Naive thymus-derived CD8-positive, alpha-beta T cell (primary cell): ENCODE measurements around the gene GALNT2. TPM values are rescaled to one million over a fixed set of nuclear protein-coding genes. Genes with fewer than 3 reads are reported as not detected.

Source experiments
- ATAC-seq, 2 donors: fragments of 150-1000 bp; cut with Tn5 transposase in 1 of 2; sonication (Bioruptor Pico), chemical (Tn5 transposase) in 1 of 2; 1 replicate in 1 of 2; 2 replicates in 1 of 2; pipeline ENCODE4 v1.10.0; 2021; ENCODE audit warnings: mild to moderate bottlenecking in 2 of 2, moderate library complexity in 2 of 2
- POLR2A ChIA-PET: fragments of 350-600 bp; sonication (Branson Sonifier 250); formaldehyde crosslinking; loops from one replicate; lab custom pipeline; 2021; ENCODE audit warnings: antibody characterized with exemption; lab: Charles Lee
- DNase-seq, 10 donors: peaks; one replicate each; pipeline versions ENCODE4 v3.0.0 to v3.0.0-alpha.2; 2020 to 2022
- H3K27ac Mint-ChIP-seq, 10 donors: one replicate each; pipeline ENCODE4 v1.8.0; 2020 to 2022; ENCODE audit warnings: mild to moderate bottlenecking in 10 of 10, mixed read lengths in 10 of 10, moderate library complexity in 4 of 10, inconsistent platforms in 1 of 10
- H3K27me3 Mint-ChIP-seq, 5 donors: one replicate each; pipeline ENCODE4 v1.8.0; 2021 to 2022; ENCODE audit warnings: mixed read lengths in 5 of 5
- H3K36me3 Mint-ChIP-seq, 3 donors: one replicate each; pipeline ENCODE4 v1.8.0; 2020 to 2022; ENCODE audit warnings: mixed read lengths in 3 of 3, mild to moderate bottlenecking in 2 of 3, inconsistent platforms in 1 of 3
- H3K4me1 Mint-ChIP-seq, 4 donors: one replicate each; pipeline ENCODE4 v1.8.0; 2021 to 2022; ENCODE audit warnings: mixed read lengths in 4 of 4
- H3K4me3 Mint-ChIP-seq, 10 donors: one replicate each; pipeline ENCODE4 v1.8.0; 2020 to 2022; ENCODE audit warnings: mild to moderate bottlenecking in 10 of 10, mixed read lengths in 10 of 10, moderate library complexity in 6 of 10, inconsistent platforms in 1 of 10
- H3K9me3 Mint-ChIP-seq, 9 donors: one replicate each; pipeline ENCODE4 v1.8.0; 2020 to 2022; ENCODE audit warnings: mixed read lengths in 9 of 9, mild to moderate bottlenecking in 3 of 9, inconsistent platforms in 1 of 9, moderate library complexity in 1 of 9
- polyA plus RNA-seq, 3 donors: library from polyadenylated mRNA; unstranded; fragments of 300-500 nt; fragmentation: Illumina TruSeq; gene quantifications; one replicate each; pipeline ENCODE4 v1.2.3, GENCODE V29; 2021
- total RNA-seq, 8 experiments: library from RNA in 2 of 8; stranded (reverse) in 2 of 8; gene quantifications; one replicate each; pipeline ENCODE4 v1.2.3 and lab custom pipeline; 2021 to 2026

The GALNT2 gene
- total and polyA plus RNA-seq, 5 experiments from 2014 or later = 10.7 to 22.2 (median 15.3) TPM

DNA sequence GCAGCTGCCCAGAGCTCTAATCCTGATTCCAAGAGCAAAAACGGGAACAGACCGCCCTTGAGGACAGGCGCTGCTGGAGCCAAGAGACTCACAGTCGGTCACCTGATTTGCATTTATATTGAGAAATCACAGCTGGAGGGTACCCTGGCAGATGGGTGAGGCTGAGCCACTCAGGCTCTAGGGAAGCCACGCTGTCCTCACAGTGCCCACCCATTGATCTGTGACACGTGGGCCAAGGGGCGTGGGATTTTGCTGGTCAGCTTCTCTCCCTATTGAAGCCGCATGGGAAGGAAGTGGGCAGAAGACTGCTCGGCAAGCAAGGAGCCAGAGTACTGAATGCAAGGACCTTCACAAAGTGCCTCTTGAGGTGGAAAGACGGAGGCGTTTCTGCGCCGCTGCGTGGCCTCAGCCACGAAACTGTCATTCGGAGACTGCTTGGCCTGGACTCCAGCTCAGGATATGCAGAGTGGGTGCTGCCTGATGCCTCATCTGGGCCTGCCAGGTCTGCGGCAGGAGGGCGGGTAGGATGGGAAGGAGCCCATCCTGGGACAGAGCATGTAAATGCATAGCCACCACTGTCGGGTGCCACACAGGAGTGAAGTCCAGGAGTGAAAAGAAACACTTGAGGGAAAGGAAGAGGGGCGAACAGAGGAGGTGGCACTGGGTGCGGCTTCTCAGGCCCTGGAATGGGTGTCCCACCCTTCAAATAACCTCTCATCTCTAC lies 219.3 kb downstream of the GALNT2 start:
- Mint-ChIP-seq H3K4me3 (no peak overlapping the region), H3K27ac (peak overlapping the region in 1 of 10 donors; percentile 27), H3K4me1 (peaks cover 7 to 28% (median 16%) of the 10 kb centered on the region in 4 donors), H3K36me3 (no peaks in the 10 kb centered on the region), H3K27me3 (peaks cover 0 to 8% (median 1%) of the 10 kb centered on the region in 5 donors), H3K9me3 (no peaks in the 10 kb centered on the region)
- DNase-seq (peak in 1 of 10 donors; percentile 45), ATAC-seq (no peak)
- POLR2A ChIA-PET = no interaction called here

DNA sequence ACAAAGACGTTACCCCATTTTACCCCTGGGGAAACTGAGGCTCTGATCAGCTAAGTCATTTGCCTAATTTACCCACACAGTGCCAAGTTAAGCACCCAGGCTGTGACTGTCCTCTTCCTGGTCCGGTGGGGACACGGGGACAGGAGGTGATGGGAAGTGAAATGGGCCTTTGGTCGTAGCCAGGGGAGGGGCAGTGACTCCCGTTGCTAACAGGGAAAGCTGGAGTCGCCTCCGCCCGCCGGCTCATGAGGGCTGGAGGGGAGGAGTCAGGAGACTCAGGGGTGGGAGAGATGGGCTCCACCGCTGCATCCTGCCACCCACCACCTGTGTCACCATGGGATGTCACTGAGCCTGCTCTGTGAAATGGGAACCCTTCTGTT lies 219.8 kb downstream of the GALNT2 start:
- no peak overlapping the region for H3K27ac Mint-ChIP-seq
- DNase-seq (peak in 1 of 10 donors; percentile 53), ATAC-seq (no peak)
- H3K27me3 Mint-ChIP-seq = peaks cover 0 to 11% (median 3%) of the 10 kb centered on the region in 5 donors
- H3K4me3 Mint-ChIP-seq = no peak overlapping the region
- H3K9me3 Mint-ChIP-seq = no peaks in the 10 kb centered on the region
- H3K36me3 Mint-ChIP-seq = no peaks in the 10 kb centered on the region
- POLR2A ChIA-PET = no interaction called here
- H3K4me1 Mint-ChIP-seq = peaks cover 8 to 28% (median 15%) of the 10 kb centered on the region in 4 donors

DNA sequence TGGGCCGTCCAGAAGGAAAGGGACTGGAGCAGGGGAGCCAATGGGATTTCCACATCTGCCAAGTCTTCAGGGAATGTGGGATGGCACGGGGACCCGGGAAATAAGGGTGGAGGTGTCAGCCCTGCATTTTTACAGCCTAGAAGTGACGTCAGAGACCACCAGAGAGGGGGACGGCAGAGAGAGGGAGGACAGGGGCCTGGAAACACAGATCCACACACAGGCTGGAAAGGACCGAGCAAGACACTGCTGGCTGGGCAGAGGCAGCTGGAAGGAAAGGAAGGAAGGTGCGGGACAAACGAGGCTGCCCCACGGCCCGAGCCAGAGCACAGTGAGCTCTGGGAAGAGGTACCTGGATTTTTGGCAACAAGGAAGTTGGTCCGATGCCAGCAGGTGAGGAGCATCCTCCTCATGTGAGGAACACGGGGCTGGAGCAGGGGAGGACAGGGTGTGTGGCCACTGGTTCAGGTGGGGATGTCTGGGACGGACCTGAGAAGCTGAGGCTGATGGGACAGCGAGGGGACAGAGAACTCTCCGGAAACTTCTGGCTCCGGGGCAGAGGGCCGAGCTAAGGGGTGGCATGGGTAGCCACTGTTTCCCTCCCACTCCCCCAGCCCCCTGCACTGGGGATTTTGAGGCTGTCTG lies 220.8 kb downstream of the GALNT2 start:
- POLR2A ChIA-PET = no interaction called here
- ATAC-seq (no peak), DNase-seq (peak in 1 of 10 donors; percentile 34)
- Mint-ChIP-seq H3K27ac (peak overlapping the region in 2 of 10 donors; percentile 19 to 43), H3K9me3 (no peaks in the 10 kb centered on the region), H3K27me3 (peaks cover 0 to 19% (median 4%) of the 10 kb centered on the region in 5 donors), H3K36me3 (no peaks in the 10 kb centered on the region), H3K4me1 (peaks cover 13 to 29% (median 18%) of the 10 kb centered on the region in 4 donors), H3K4me3 (peak overlapping the region in 1 of 10 donors; percentile 25)

DNA sequence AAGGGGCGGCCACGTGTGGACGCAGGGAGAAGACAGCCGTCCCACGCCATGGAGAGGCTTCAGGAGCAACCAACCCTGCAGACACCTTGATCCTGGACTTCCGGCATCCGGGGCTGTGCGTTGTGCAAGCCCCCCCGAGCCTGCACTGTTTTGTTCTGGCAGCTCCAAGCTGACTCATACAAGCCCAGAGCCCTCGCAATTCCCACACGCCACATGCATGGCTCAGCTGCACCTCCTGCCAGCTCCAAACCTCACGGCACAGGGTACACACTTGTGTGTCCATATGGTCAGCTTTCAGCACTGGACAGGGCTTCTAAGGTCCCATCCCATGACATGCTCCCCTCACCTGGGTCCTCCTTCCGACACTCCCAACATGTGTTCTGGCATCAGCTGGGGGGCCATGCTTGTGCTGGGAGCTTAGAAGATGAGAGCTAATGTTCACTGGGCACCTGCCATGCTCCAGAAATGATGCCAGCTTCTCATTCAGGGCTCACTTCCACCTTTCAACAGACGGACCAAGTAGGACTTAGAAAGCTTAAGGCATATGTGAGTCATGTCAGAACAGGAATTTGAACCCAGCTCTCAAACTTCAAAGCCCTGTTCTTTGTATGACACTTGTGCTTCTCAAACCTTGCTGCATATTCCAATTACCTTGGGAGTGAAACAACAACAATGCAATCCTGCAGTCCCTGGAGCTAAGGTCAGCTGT lies 221.8 kb downstream of the GALNT2 start:
- POLR2A ChIA-PET = no interaction called here
- ATAC-seq = no peak
- H3K27ac Mint-ChIP-seq = no peak overlapping the region

DNA sequence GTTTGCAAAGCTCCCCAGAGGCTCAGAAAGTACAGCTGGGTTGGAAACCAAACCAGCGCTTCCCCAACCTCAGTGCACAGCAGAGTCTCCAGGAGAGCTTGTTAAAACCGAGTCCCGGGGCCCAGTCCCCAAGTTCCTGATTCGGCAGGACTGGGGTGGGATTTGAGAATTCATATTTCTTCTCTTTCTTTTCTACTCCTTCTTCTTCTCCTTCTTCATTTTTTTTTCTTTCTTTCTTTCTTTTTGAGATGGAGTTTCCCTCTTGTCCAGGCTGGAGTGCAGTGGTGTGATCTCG lies 222.3 kb downstream of the GALNT2 start:
- H3K4me1 Mint-ChIP-seq = peaks cover 13 to 28% (median 18%) of the 10 kb centered on the region in 4 donors
- H3K27ac Mint-ChIP-seq = no peak overlapping the region
- no peak for DNase-seq
- no peaks in the 10 kb centered on the region for H3K36me3 Mint-ChIP-seq
- H3K4me3 Mint-ChIP-seq = no peak overlapping the region
- H3K9me3 Mint-ChIP-seq = no peaks in the 10 kb centered on the region
- H3K27me3 Mint-ChIP-seq = peaks cover 0 to 19% (median 8%) of the 10 kb centered on the region in 5 donors
- POLR2A ChIA-PET = no interaction called here
- no peak for ATAC-seq

More for the DNA sequence above, 221.8 kb downstream of the GALNT2 start:
- Mint-ChIP-seq H3K9me3 (no peaks in the 10 kb centered on the region), H3K36me3 (no peaks in the 10 kb centered on the region), H3K4me3 (peak overlapping the region in 1 of 10 donors; percentile 52), H3K4me1 (peaks cover 13 to 28% (median 18%) of the 10 kb centered on the region in 4 donors), H3K27me3 (peaks cover 0 to 19% (median 8%) of the 10 kb centered on the region in 5 donors)
- DNase-seq = no peak

- H3K4me3 Mint-ChIP-seq = peak overlapping the region; percentile 15 to 83 (median 68)
- no peaks in the 10 kb centered on the region for H3K9me3 Mint-ChIP-seq
- DNase-seq (peak in 5 of 10 donors; percentile 8 to 42 (median 28)), ATAC-seq (peak; percentile 61 to 77)
- POLR2A ChIA-PET = interaction anchor here (0.6 to 0.7 kb wide), 2 partner anchors 10 to 646 kb away, joined by 4 to 7 read pairs; no protein-coding TSS in a partner anchor
- peaks cover 13 to 28% (median 17%) of the 10 kb centered on the region in 4 donors for H3K4me1 Mint-ChIP-seq
- no peaks in the 10 kb centered on the region for H3K36me3 Mint-ChIP-seq
- peak overlapping the region in 8 of 10 donors; percentile 47 to 88 (median 60) for H3K27ac Mint-ChIP-seq
- H3K27me3 Mint-ChIP-seq = peaks cover 0 to 19% (median 8%) of the 10 kb centered on the region in 5 donors
Observed at GRCh38 chr1:230291731-230292620, 224.9 kb downstream of the GALNT2 start.

GRCh38 chr1:230292689-230293389 lies 225.8 kb downstream of the GALNT2 start:
- H3K9me3 Mint-ChIP-seq = no peaks in the 10 kb centered on the region
- ATAC-seq (no peak), DNase-seq (no peak)
- H3K4me3 Mint-ChIP-seq = peak overlapping the region in 5 of 10 donors; percentile 3 to 74 (median 32)
- peaks cover 13 to 28% (median 17%) of the 10 kb centered on the region in 4 donors for H3K4me1 Mint-ChIP-seq
- peaks cover 0 to 15% (median 8%) of the 10 kb centered on the region in 5 donors for H3K27me3 Mint-ChIP-seq
- POLR2A ChIA-PET = no interaction called here
- peak overlapping the region in 5 of 10 donors; percentile 10 to 88 (median 62) for H3K27ac Mint-ChIP-seq
- peaks cover 0 to 2% (median 0%) of the 10 kb centered on the region in 3 donors for H3K36me3 Mint-ChIP-seq

GRCh38 chr1:230293390-230293700 lies 226.3 kb downstream of the GALNT2 start:
- Mint-ChIP-seq H3K27me3 (peaks cover 0 to 14% (median 8%) of the 10 kb centered on the region in 5 donors), H3K36me3 (peaks cover 0 to 2% (median 0%) of the 10 kb centered on the region in 3 donors), H3K9me3 (no peaks in the 10 kb centered on the region), H3K4me1 (peaks cover 13 to 28% (median 17%) of the 10 kb centered on the region in 4 donors), H3K4me3 (peak overlapping the region in 1 of 10 donors; percentile 21), H3K27ac (no peak overlapping the region)
- DNase-seq = no peak
- no peak for ATAC-seq
- POLR2A ChIA-PET = no interaction called here

- no peaks in the 10 kb centered on the region for H3K9me3 Mint-ChIP-seq
- POLR2A ChIA-PET = no interaction called here
- peaks cover 0 to 2% (median 0%) of the 10 kb centered on the region in 3 donors for H3K36me3 Mint-ChIP-seq
- peaks cover 13 to 31% (median 17%) of the 10 kb centered on the region in 4 donors for H3K4me1 Mint-ChIP-seq
- H3K27ac Mint-ChIP-seq = no peak overlapping the region
- H3K4me3 Mint-ChIP-seq = no peak overlapping the region
- peaks cover 0 to 11% (median 7%) of the 10 kb centered on the region in 5 donors for H3K27me3 Mint-ChIP-seq
- DNase-seq (no peak), ATAC-seq (no peak)
Observed at GRCh38 chr1:230295367-230295766, 228.3 kb downstream of the GALNT2 start.

- H3K36me3 Mint-ChIP-seq = peaks cover 0 to 2% (median 0%) of the 10 kb centered on the region in 3 donors
- H3K4me3 Mint-ChIP-seq = peak overlapping the region in 1 of 10 donors; percentile 11
- DNase-seq (no peak), ATAC-seq (no peak)
- H3K4me1 Mint-ChIP-seq = peaks cover 0 to 17% (median 0%) of the 10 kb centered on the region in 4 donors
- peak overlapping the region in 1 of 10 donors; percentile 7 for H3K27ac Mint-ChIP-seq
- H3K9me3 Mint-ChIP-seq = no peaks in the 10 kb centered on the region
- H3K27me3 Mint-ChIP-seq = peaks cover 0 to 6% (median 0%) of the 10 kb centered on the region in 5 donors
- POLR2A ChIA-PET = no interaction called here
Observed at GRCh38 chr1:230299191-230300006, 232.4 kb downstream of the GALNT2 start.
